Activated T-helper 1 cell treated with Interleukin-2 at 50 U/mL for 16 hours (primary cell): ENCODE data around the gene APOO.

ENCODE experiments used
- DNase-seq: peaks from one replicate; pipeline ENCODE4 v3.0.0-alpha.2; 2020; ENCODE audit warnings: low read depth

APOO gene

DNA sequence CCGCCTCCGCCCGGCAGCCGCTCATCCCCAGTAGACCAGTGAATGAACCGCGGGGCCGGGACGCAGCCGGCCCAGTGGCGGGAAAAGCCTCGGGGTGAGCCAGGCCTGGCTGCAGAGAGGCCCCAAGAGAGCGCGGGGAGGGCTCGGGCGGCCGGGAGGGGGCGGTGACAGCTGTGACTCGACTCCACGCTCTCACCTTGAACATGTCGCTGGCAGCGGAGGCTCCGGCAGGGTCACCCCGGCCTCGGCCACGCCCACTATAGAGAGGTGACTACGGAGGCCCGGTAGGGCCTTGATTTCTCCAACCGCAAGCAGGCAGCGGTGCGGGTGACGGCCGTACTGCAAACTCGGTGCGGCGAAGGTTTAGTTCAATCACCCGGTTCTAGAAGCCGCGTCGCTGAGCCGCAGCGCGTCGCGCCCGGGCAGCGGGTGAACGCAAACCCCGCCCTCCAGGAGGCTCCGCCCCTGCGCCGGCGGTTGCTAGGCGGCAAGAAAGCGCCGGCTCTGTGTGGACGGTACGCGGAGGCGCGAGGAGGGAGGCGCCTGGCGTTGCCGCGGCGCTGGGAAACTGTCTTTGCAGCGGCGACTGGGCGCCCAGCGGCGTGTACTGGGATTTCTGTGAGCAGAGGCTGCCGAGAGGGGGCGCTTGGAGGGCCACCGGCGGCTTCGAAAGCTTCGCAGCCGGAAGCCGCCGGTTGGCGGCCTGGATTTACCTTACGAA, at the start of gene APOO, which contains the start of gene CXorf58:
APOO (minus strand) TSS at position 441 of the 721 bp plus-strand sequence; CDS start at position 205, 236 bp downstream.
CXorf58 (plus strand) TSS at position 509 of the 721 bp plus-strand sequence. CDS start 2,297 bp downstream, outside the sequence.
- DNase-seq = peak; percentile 85

GRCh38 chrX:23954396-23954795, 46.7 kb upstream of the APOO start:
- DNase-seq = no peak

GRCh38 chrX:23953908-23954269, 46.2 kb upstream of the APOO start:
- DNase-seq = no peak

DNA sequence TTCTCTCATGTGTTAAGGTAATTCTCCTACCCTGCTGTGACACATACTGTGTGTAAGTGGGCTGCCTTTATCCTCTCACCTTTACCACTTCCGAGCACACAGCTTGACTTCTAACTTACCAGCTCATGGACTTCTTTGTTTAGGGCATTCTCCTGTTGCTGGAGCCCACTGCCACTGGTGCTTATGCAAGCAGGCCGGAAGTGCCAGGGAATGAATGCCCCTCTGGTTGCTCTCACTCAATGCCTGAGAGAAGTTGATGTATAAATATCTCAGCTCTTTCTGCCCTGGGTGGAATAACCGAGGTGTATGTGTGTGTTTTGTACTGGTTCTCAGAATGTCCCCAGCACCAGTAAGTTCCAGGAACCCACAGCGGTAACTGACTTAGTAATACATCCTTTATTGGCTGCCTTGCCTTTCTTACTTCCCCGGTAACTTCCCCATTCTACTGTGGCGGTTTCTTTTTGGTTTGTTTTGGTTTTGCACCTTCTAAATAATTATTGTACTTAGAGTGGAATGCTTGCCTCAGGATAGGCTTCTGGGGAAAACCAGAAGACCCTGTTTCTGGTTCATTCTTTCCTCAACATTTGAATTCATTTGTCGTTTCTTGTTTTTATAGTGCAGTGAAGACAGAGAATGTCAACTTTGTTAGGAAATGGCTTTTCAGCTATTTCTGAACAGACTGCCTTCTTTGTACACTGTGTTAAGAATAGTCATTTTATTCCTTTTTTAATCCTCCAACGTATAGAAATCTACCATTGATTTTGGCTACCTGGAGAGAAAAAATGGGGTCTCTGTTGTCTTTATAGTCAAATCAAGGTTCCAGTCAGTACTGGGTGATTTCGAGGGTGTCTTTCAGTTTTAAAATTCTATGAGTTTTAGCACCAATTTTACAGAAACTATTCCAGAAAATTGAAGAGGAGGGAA, 45.5 kb upstream of the APOO start:
- DNase-seq = peak; percentile 9

- DNase-seq = no peak
Observed at GRCh38 chrX:23952391-23952790, 44.7 kb upstream of the APOO start.

DNA sequence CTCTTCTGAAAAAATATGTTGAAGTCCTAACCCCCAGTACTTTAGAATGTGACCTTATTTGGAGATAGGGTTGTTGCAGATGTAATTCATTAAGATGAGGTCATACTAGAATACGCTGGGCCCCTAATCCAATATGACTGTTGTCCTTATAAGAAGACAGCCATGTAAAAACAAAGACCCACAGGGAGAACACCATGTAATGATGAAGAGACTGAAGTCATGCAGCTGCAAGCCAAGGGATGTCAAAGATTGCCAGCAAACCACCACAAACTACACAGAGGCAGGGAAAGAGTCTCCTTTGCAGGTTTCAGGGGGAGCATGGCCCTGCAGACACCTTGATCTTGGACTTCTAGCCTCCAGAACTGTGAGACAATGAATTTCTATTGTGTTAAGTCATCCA, 37.5 kb upstream of the APOO start:
- no peak for DNase-seq

- DNase-seq = no peak
Observed at GRCh38 chrX:23944234-23944633, 36.5 kb upstream of the APOO start.

DNA sequence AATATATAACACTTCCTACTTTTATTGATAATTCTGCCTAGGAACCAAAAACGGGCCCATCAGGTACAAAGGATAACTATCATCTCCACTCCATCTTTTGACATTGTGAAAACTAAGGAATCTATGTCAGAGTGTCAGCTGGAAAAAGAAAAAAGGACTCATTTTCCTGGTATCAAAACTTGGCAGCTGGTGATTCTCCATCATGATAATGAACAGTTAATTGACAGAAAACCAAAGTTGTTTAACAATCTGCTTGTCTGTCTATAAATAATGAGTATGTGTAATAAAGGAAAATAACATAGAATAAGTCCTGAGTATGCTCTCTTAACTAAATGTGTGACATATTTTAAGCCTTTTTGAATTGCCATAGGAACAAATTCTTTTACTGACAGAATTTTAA, 31.5 kb upstream of the APOO start:
- DNase-seq = no peak

DNA sequence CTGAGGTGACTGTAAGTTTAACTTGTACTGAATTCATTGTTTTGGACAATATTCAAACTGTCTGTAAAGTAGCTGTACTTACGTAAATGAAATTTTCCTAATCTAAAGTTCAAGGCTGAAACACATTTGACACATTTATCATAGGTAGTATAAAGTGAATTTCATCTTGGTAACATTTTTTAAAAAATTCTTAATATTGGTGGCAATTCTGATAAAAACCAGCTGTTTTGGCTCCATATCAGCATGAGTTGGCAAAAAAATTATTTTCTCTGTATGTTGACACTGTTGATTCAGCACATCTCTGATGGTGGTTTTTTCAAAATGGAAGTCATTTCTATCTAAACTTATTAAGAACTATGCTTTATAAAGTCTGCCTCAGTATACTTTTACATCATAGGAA, 31.0 kb upstream of the APOO start:
- DNase-seq = no peak

DNA sequence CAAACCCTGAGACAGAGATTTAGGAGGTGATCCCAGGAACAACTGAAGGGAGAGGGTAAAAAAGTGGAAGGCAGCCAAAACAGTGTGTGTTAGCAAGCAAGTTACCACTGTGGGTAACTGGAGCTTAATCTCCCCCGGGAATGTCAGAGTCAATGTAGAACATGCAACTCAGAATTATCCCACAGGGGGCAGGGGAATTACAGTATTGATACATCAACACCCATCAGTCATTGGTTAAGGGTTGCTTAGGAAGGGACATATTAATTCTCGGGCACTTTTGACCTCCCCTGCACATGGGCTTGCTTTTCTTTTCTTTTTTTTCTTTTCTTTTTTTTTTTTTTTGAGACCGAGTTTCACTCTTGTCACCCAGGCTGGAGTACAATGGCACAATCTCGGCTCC, 29.4 kb upstream of the APOO start:
- no peak for DNase-seq

DNA sequence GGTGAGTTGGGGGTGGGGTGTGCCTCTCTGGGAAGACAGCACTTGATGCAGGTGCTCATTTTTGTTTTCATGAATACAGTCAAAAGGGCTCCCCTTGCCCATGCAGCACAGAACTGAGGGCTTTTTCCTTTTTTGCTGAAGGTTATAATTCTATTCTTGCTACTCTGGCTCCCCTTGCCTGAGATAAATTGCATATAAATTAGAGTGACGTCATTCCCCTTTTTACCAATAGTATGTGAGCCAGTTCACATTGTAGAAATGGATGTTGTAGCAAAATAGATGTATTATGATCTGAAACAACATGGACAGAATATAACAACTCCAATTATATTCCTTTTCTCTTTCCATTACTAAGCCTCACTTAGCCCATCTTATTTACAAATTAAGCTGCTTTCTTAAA, 28.4 kb upstream of the APOO start:
- no peak for DNase-seq

- DNase-seq = no peak
Observed at GRCh38 chrX:23935106-23935505, 27.4 kb upstream of the APOO start.

GRCh38 chrX:23932046-23932445, 24.3 kb upstream of the APOO start:
- no peak for DNase-seq

DNA sequence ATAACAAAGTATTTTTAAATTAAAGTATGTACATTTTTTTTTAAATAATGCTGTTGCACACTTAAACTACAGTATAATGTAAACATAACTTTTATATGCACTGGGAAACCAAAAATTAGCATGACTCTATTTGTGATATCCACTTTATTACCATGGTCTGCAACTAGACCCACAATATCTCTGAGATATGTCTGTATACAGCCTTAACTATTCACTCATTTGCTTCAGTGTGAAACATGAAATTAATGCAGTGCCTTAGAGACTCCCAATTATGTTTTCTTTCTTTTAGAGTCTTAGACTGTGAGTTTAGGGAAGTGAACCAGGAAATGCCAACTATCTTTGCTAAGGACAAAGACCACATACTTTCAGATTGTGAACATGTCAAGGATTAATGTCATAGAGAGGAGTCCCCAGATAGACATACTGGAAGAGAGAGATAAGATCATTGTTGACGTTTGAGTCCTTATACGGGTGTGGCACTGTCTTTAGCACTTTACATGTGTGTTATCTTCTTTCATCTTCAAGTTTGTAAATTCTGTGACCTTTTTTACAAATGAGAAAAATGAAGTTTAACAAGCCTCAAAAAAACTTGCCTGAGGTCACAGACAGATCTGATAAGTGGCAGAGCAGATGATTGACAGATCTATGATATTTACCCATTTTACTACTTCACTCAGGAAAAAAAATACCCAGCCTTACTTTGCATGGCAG, 23.3 kb upstream of the APOO start:
- DNase-seq = no peak

GRCh38 chrX:23926015-23926414, 18.3 kb upstream of the APOO start:
- no peak for DNase-seq

- no peak for DNase-seq
Observed at GRCh38 chrX:23919706-23920320, 12.1 kb upstream of the APOO start.

GRCh38 chrX:23919148-23919547, 11.4 kb upstream of the APOO start:
- DNase-seq = no peak

DNA sequence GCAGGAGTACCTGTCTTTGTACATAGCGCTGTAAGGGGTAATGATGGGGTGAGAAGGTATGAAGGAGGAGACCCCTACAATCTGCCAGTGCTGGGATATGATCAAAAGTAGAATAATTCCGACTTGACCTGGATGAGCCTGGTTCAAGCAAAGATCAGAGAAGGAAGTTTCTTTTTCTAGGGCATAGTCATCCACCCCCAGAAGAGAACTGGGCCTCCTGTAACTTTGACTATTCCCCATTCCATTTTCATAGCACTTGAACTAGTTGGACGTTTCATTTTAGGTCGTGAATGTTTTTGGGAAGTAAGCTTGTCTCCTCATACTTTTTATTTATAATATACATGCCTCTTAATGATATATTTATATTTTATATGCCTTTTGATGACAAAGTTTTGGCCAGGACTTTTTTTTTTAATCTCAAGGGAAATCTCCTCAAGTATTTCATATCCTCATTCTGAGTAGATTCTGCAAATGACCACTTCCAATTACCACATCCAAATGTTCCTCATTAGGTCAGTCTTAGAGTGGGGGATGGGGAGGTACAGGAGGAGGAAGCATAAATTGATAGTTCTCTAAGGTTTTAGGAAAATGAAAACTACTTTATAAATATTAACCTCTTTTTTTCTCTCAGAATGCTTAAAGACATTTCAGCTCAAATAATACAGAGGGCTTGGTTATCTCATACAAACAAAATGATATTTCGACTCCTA, 3.5 kb upstream of the APOO start:
- no peak for DNase-seq

GRCh38 chrX:23908219-23909004, 674 bp upstream of the APOO start:
- no peak for DNase-seq

GRCh38 chrX:23907111-23907497, 634 bp downstream of the APOO start:
- DNase-seq = no peak

DNA sequence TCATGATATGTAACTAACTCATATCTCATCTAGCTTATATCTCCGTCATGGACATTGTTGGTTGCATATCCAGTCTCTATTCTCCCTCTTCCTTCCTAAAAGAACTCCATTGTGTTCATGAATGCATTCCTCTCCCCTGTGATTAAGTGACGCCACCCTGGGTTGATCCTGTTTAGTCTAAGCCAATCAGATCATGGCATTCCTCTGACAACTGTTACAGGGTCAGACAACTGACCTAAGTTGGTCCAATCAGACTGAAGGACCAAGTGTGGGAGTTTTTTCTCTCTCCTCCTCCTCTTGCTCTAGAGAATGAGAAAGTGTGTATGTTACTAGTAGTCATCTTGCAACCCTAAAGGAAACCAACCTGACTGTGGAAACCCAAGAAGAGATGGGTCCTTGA, 3.6 kb downstream of the APOO start:
- DNase-seq = no peak
